Liver (tissue), 9 donors: Measurements from ENCODE around the gene LIPC. TPM values are rescaled to one million over a fixed set of nuclear protein-coding genes. Genes with fewer than 3 reads are reported as not detected.

Experiments used
- DNase-seq: peaks from one replicate; pipeline ENCODE4 v3.0.0-alpha.2; 2017; ENCODE audit warnings: low spot score
- H3K27ac ChIP-seq, 2 donors: one replicate each; pipeline ENCODE4 v1.7.0; 2013; ENCODE audit warnings: inconsistent platforms in 2 of 2, low read length in 2 of 2, control low read depth in 1 of 2, low read depth in 1 of 2, mild to moderate bottlenecking in 1 of 2
- H3K27me3 ChIP-seq, 4 donors: one replicate each; pipeline versions ENCODE4 v1.6.1 to v1.7.0; 2013; ENCODE audit warnings: low read length in 3 of 4, inconsistent platforms in 1 of 4, mild to moderate bottlenecking in 1 of 4, moderate library complexity in 1 of 4; ENCODE audit not compliant: control insufficient read depth in 4 of 4, insufficient read depth in 4 of 4
- H3K36me3 ChIP-seq, 4 donors: one replicate each; pipeline versions ENCODE4 v1.6.1 to v1.7.0; 2013; ENCODE audit warnings: low read length in 3 of 4, mild to moderate bottlenecking in 3 of 4, low read depth in 1 of 4, moderate library complexity in 1 of 4; ENCODE audit not compliant: control insufficient read depth in 4 of 4, insufficient read depth in 3 of 4
- H3K4me1 ChIP-seq, 4 donors: one replicate each; pipeline versions ENCODE4 v1.6.1 to v1.7.0; 2013; ENCODE audit warnings: low read length in 3 of 4, mild to moderate bottlenecking in 3 of 4, moderate library complexity in 1 of 4; ENCODE audit not compliant: control insufficient read depth in 4 of 4, insufficient read depth in 4 of 4
- H3K4me3 ChIP-seq, 3 donors: one replicate each; pipeline versions ENCODE4 v1.6.1 to v1.7.0; 2013; ENCODE audit warnings: low read length in 3 of 3, control low read depth in 1 of 3, low read depth in 1 of 3, mild to moderate bottlenecking in 1 of 3
- H3K9ac ChIP-seq, 2 donors: one replicate each; pipeline ENCODE4 v1.7.0; 2013; ENCODE audit warnings: low read length in 2 of 2, mild to moderate bottlenecking in 2 of 2, moderate library complexity in 2 of 2, control low read depth in 1 of 2, low read depth in 1 of 2
- H3K9me3 ChIP-seq, 4 donors: one replicate each; pipeline versions ENCODE4 v1.6.1 to v1.7.0; 2013; ENCODE audit warnings: low read length in 3 of 4; ENCODE audit not compliant: control insufficient read depth in 4 of 4
- CTCF ChIP-seq: fragments of 150-350 bp; IDR thresholded peaks from 2 replicates; pipeline ENCODE4 v1.5.1; 2017; ENCODE audit warnings: improper control_type of control experiment, low read depth, low read length; ENCODE audit not compliant: missing input control
- EGR1 ChIP-seq, 2 donors: IDR thresholded peaks; 2 replicates each; pipeline ENCODE4 v1.6.1; 2016 to 2018; ENCODE audit warnings: antibody characterized with exemption in 2 of 2, low read depth in 2 of 2
- FOXA1 ChIP-seq: IDR thresholded peaks from 2 replicates; pipeline ENCODE4 v1.6.1; 2016; ENCODE audit warnings: antibody characterized with exemption
- FOXA2 ChIP-seq: IDR thresholded peaks from 2 replicates; pipeline ENCODE4 v1.6.1; 2016; ENCODE audit warnings: antibody characterized with exemption
- GABPA ChIP-seq, 2 donors: IDR thresholded peaks in 1 of 2; conservative IDR thresholded peaks in 1 of 2; 2 replicates each; pipeline ENCODE4 v1.6.1; 2016; ENCODE audit warnings: antibody characterized with exemption in 2 of 2, mild to moderate bottlenecking in 1 of 2, moderate library complexity in 1 of 2
- HNF4A ChIP-seq, 2 donors: conservative IDR thresholded peaks; 2 replicates each; pipeline ENCODE4 v1.6.1; 2016; ENCODE audit warnings: antibody characterized with exemption in 2 of 2, mild to moderate bottlenecking in 2 of 2
- HNF4G ChIP-seq: IDR thresholded peaks from 2 replicates; pipeline ENCODE4 v1.6.1; 2016; ENCODE audit warnings: antibody characterized with exemption
- JUND ChIP-seq, 2 donors: IDR thresholded peaks; 2 replicates each; pipeline ENCODE4 v1.6.1; 2016; ENCODE audit warnings: antibody characterized with exemption in 2 of 2
- NR2F2 ChIP-seq: IDR thresholded peaks from 2 replicates; pipeline ENCODE4 v1.6.1; 2016; ENCODE audit warnings: antibody characterized with exemption
- RAD21 ChIP-seq, 2 donors: IDR thresholded peaks; 2 replicates each; pipeline ENCODE4 v1.6.1; 2016; ENCODE audit warnings: antibody characterized with exemption in 2 of 2, mild to moderate bottlenecking in 2 of 2
- RXRA ChIP-seq, 2 donors: IDR thresholded peaks; 2 replicates each; pipeline ENCODE4 v1.6.1; 2017 to 2018; ENCODE audit warnings: antibody characterized with exemption in 2 of 2, mild to moderate bottlenecking in 1 of 2
- SP1 ChIP-seq: IDR thresholded peaks from 2 replicates; pipeline ENCODE4 v1.6.1; 2018; ENCODE audit warnings: antibody characterized with exemption, mild to moderate bottlenecking
- TAF1 ChIP-seq: conservative IDR thresholded peaks from 2 replicates; pipeline ENCODE4 v1.6.1; 2016; ENCODE audit warnings: antibody characterized with exemption, mild to moderate bottlenecking
- YY1 ChIP-seq: IDR thresholded peaks from 2 replicates; pipeline ENCODE4 v1.6.1; 2016; ENCODE audit warnings: antibody characterized with exemption, mild to moderate bottlenecking
- WGBS: extraction: QIAGEN DNeasy Blood & Tissue Kit; methylation state at CpG from one replicate; pipeline ENCODE4 v1.1.7; 2013; 5-methylcytosine and 5-hydroxymethylcytosine counted together
- polyA plus RNA-seq, 2 donors: library from polyadenylated mRNA; stranded (reverse) in 1 of 2; unstranded in 1 of 2; fragments of 200-250 nt in 1 of 2; fragments of >200 nt in 1 of 2; fragmentation: Nextera tagmentation in 1 of 2; extraction: Ambion mirVana in 1 of 2; gene quantifications; one replicate each; pipeline versions ENCODE4 v1.2.1 to v1.2.3, GENCODE V29; 2013 to 2015
- total RNA-seq, 2 donors: library from RNA; depleted of rRNA; stranded (reverse); fragments of >200 nt; gene quantifications; one replicate each; pipeline ENCODE4 v1.2.3, GENCODE V29; 2014
- donor health status: healthy.
- donor health status: healthy.
- donor health status: healthy.
- donor health status: healthy.
- donor health status: healthy.

LIPC gene
- total and polyA plus RNA-seq, 4 donors, result 60.1 to 268 (median 131) TPM

GRCh38 chr15:58572521-58572920, 140.7 kb downstream of the LIPC start:
- DNase-seq, result no peak
- Histone ChIP-seq H3K4me1 (peaks cover 0 to 10% (median 3%) of the 10 kb centered on the region in 4 donors), H3K9me3 (no peaks in the 10 kb centered on the region)

GRCh38 chr15:58573270-58573669, 141.5 kb downstream of the LIPC start:
- Histone ChIP-seq H3K4me1 (peaks cover 0 to 10% (median 3%) of the 10 kb centered on the region in 4 donors), H3K9ac (no peak overlapping the region), H3K27me3 (no peaks in the 10 kb centered on the region), H3K9me3 (no peaks in the 10 kb centered on the region), H3K4me3 (no peak overlapping the region), H3K27ac (no peak overlapping the region), H3K36me3 (no peaks in the 10 kb centered on the region)
- WGBS, result 54% methylated on average over 4 of the region's 4 CpGs
- no peak for DNase-seq
- TF ChIP-seq TAF1 (no peak), RXRA (IDR thresholded peaks at IDR 0.05) (peak; percentile 35 to 47), HNF4A (conservative IDR thresholded peaks at IDR 0.05) (peak; percentile 61 to 65), CTCF (no peak), NR2F2 (peak; percentile 37), JUND (IDR thresholded peaks at IDR 0.05) (peak in 1 of 2 donors; percentile 30), YY1 (peak; percentile 14), RAD21 (IDR thresholded peaks at IDR 0.05) (peak; percentile 5 to 18)

More at GRCh38 chr15:58572521-58572920, 140.7 kb downstream of the LIPC start:
- H3K36me3 ChIP-seq, result no peaks in the 10 kb centered on the region
- TF ChIP-seq HNF4A (conservative IDR thresholded peaks at IDR 0.05), result no peak
- no peak for TF ChIP-seq RAD21 (IDR thresholded peaks at IDR 0.05)
- no peak for TF ChIP-seq FOXA2
- no peak for TF ChIP-seq JUND (IDR thresholded peaks at IDR 0.05)
- no peak for TF ChIP-seq TAF1
- H3K4me3 ChIP-seq, result no peak overlapping the region
- H3K27ac ChIP-seq, result no peak overlapping the region
- 90% methylated on average over 4 of the region's 4 CpGs for WGBS
- H3K27me3 ChIP-seq, result no peaks in the 10 kb centered on the region
- H3K9ac ChIP-seq, result no peak overlapping the region

GRCh38 chr15:58574631-58575030, 142.8 kb downstream of the LIPC start:
- TF ChIP-seq RAD21 (IDR thresholded peaks at IDR 0.05), result peak in 1 of 2 donors; percentile 12
- TF ChIP-seq HNF4A (conservative IDR thresholded peaks at IDR 0.05), result no peak
- 62% methylated on average over 4 of the region's 4 CpGs for WGBS
- no peak overlapping the region for H3K27ac ChIP-seq
- no peak overlapping the region for H3K4me3 ChIP-seq
- H3K27me3 ChIP-seq, result no peaks in the 10 kb centered on the region
- no peak for DNase-seq
- H3K9ac ChIP-seq, result no peak overlapping the region
- H3K4me1 ChIP-seq, result peaks cover 0 to 10% (median 3%) of the 10 kb centered on the region in 4 donors
- H3K36me3 ChIP-seq, result no peaks in the 10 kb centered on the region
- H3K9me3 ChIP-seq, result no peaks in the 10 kb centered on the region

GRCh38 chr15:58575045-58575786, 143.4 kb downstream of the LIPC start:
- no peak overlapping the region for H3K27ac ChIP-seq
- 89% methylated on average over 14 of the region's 14 CpGs for WGBS
- no peak for DNase-seq
- H3K9ac ChIP-seq, result no peak overlapping the region
- TF ChIP-seq GABPA (IDR thresholded peaks at IDR 0.05 in 1 of 2, conservative IDR thresholded peaks at IDR 0.05 in 1 of 2), result no peak
- no peak for TF ChIP-seq YY1
- no peak for TF ChIP-seq EGR1 (IDR thresholded peaks at IDR 0.05; ENCODE audit: low read depth in 2 of 2)
- TF ChIP-seq SP1, result no peak
- no peak for TF ChIP-seq CTCF
- no peak for TF ChIP-seq FOXA2
- TF ChIP-seq FOXA1, result no peak
- no peak for TF ChIP-seq HNF4G
- TF ChIP-seq HNF4A (conservative IDR thresholded peaks at IDR 0.05), result no peak
- no peak for TF ChIP-seq JUND (IDR thresholded peaks at IDR 0.05)
- peaks cover 0 to 10% (median 3%) of the 10 kb centered on the region in 4 donors for H3K4me1 ChIP-seq
- H3K36me3 ChIP-seq, result no peaks in the 10 kb centered on the region
- no peak overlapping the region for H3K4me3 ChIP-seq
- H3K27me3 ChIP-seq, result no peaks in the 10 kb centered on the region
- no peaks in the 10 kb centered on the region for H3K9me3 ChIP-seq
